Stimulated activated CD4-positive, alpha-beta T cell treated with anti-CD3 and anti-CD28 coated beads, Interleukin-1b, Interleukin-23, amount 100 ng/mL, for 48 hours (primary cell): Measurements from ENCODE around the gene TTYH2.

Experiments used
- DNase-seq: peaks from one replicate; pipeline ENCODE4 v3.0.0-alpha.2; 2020

The TTYH2 gene

GRCh38 chr17:74194682-74195081 lies 18.7 kb upstream of the TTYH2 start:
- no peak for DNase-seq

DNA sequence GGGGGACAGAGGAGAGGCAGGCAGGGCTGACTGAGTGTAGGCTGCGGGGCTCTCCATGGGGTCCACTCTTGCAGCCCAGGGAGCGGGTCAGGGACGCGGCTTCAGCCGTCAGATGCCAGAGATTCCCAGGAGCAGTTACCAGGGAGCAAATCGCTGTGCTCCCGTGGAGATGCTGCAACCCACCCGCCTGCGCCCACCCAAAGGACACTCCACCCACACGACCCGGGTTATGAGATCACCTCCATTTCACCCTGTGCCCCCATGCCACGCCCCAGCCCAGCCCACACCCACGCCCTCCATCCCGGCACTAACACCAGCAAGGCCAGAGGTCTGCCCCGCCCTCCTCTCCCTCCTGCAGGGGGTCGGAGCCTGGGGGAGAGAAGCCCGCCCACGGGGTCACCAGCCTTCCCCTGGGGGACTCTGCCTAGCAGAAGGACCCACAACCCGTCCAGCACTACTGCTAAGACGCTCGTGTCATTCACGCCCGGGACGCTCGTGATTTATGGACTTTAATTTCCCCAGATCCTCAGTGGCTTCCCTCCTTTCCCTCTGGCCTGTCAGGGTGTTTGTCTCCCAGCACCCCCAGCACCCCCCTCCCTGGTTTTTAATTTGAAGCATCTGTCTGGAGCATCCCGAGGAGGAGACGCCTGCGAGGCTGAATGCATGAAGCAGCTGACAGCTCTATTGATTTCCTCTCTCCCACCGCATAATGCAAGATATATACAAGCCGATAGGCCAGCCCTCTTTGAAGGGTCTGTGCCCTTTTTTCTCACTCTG lies 16.6 kb upstream of the TTYH2 start:
- DNase-seq = no peak

DNA sequence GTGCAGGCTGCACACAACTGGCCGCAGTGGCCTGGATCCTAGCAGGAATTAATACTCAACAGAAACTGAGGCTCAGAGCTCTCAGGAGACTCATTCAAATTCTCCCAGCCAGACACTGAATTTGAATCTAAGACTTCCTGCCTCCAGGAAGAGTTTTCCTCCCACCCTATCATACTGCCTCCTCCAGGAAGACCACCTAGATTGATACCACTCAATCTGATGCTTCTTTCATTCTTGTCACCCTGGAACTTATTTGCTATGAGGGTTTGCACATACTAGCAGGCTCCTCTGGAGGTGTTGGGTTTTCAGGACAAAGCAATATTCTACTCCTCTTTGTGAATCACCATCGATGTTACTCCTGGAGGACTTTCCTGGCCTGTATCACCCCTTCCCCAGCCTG lies 15.6 kb upstream of the TTYH2 start:
- DNase-seq = no peak

- DNase-seq = no peak
Observed at GRCh38 chr17:74198694-74199093, 14.7 kb upstream of the TTYH2 start.

GRCh38 chr17:74199306-74200092 lies 13.9 kb upstream of the TTYH2 start:
- peak; percentile 65 for DNase-seq

DNA sequence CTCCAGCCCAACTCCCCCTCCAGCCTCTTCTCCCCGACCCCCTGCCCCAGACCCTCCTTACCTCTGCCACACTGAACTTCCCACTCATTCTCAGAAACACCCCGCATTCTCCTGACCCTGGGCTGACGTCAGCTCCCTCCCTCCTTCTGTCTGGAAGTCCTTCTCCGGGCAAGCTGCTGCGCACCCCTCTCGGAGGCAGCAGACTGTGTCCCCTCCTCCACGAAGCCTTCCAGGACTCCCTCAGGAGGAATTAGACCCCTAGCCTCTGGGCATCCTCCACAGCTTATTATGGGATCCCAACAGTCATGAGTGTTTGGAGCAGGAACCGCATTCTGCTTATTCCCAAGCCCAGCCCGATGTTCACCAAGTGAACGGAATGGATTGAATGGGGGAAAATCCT lies 13.3 kb upstream of the TTYH2 start:
- no peak for DNase-seq

DNA sequence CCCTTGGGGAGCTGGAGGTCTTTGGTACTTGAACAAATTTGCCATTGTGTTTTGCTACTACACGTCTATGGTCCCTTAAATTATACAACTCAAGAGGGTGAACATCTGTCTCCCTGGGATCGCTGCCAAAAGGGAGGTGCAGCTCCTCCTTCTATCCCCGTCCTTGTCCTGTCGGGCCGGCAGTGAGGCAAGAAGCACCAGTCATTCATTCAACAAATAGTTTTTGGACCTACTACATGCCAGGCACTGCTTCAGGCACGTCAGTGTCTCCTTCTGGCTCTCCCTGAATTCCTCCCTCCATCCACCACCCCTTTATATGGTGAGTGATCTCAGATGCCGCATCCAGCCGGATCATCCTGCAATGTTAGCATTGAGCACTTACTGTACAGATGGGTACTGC lies 12.1 kb upstream of the TTYH2 start:
- no peak for DNase-seq

GRCh38 chr17:74201948-74202347 lies 11.4 kb upstream of the TTYH2 start:
- DNase-seq = no peak

GRCh38 chr17:74202938-74203337 lies 10.4 kb upstream of the TTYH2 start:
- no peak for DNase-seq

DNA sequence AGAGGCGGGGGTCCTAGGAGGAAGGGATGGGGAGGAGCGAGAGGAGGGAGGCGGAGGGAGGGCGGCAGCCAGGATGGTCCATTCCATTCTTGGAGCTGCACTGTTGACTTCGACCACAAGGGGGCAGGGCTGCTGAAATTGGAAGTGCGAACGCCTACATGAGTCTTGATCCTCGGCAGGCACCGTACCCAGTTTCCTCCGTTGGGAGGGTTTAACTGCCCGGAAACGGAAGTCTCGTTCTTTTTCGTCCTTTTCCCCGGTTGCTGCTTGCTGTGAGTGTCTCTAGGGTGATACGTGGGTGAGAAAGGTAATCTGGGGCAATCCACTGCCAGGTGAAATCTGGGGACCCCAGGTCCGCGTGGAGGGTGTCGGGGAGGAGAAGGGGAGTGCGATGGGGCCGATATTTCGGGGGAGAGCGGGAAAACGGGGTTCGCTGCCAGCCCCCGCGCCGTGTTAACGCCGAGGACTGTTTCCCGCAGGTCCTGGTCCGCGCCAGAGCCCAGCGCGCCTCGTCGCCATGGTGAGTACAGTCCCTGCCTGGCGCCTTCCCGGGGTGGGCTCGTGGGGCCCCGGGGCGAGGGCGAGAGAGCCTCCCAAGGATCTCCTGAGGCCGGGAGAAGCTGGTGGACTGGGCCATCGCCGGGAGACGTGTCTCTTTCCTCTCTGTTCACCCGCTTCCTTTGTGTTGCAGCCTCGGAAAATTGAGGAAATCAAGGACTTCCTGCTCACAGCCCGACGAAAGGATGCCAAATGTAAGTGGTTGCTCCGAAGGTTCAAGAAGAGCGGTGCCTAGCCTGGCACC lies 9.7 kb upstream of the TTYH2 start, which contains the start of gene RPL38:
TSS of gene RPL38 (plus strand) at position 240 of the 802 bp plus-strand sequence. CDS start at position 518, 278 bp downstream.
- peak; percentile 96 for DNase-seq

GRCh38 chr17:74204474-74204873 lies 8.9 kb upstream of the TTYH2 start:
- no peak for DNase-seq

- DNase-seq = no peak
Observed at GRCh38 chr17:74205274-74205673, 8.1 kb upstream of the TTYH2 start.

DNA sequence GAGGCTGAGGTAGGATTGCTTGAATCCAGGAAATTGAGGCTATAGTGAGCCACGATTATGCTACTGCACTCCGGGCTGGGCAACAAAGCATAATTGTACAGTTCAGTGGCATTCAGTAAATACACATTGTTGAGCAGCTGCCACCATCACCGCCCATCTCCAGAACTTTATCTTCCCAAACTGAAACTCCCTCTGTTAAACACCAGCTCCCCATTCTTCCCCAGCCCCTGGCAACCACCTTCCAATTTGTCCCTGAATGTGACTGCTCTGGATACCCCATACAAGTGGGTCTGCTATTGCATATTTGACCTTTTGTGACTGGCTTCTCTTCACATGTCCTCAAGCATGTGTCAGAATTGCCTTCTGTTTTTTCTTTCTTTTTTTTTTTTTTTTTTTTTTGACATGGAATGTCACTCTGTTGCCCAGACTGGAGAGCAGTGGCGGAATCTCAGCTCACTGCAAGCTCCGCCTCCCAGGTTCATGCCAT lies 7.0 kb upstream of the TTYH2 start:
- no peak for DNase-seq

GRCh38 chr17:74210191-74211140 lies 2.9 kb upstream of the TTYH2 start:
- peak; percentile 82 for DNase-seq

GRCh38 chr17:74211141-74211911 lies 2.0 kb upstream of the TTYH2 start:
- DNase-seq = no peak

- no peak for DNase-seq
Observed at GRCh38 chr17:74211912-74212208, 1.5 kb upstream of the TTYH2 start.

GRCh38 chr17:74212209-74212912 lies 1.0 kb upstream of the TTYH2 start:
- DNase-seq = no peak

DNA sequence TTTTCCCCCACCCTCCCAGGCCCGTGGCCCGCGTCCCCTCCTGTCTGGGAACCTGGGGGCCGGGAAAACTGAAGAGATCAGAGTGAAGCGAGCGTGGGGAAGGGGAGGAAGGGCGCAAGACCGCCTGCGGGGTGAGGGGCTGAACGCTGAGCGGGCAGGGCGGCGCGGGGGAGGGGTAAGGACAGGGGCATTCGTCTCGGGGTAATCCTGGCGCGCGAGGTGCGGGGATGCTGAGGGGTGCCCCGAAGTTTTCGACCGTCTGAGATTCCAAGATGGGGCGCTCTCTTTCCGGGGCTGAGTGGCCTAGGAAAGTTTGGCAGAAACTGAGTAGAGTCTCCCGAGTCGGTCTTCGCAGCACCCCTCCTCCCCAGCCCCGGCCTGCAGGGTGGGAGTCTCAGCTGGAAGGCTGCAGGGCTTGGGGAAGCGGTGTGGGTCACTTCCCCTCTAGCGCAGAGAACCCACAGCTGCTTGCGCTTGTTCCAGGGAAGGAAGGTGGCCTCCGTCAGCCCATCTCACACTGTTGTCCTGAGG lies 555 bp downstream of the TTYH2 start:
- DNase-seq = no peak

GRCh38 chr17:74214484-74215341 lies 1.3 kb downstream of the TTYH2 start:
- DNase-seq = no peak
